Stimulated activated CD4-positive, alpha-beta T cell treated with anti-CD3 and anti-CD28 coated beads, Interleukin-1b, Interleukin-23, amount 100 ng/mL, for 24 hours (primary cell): ENCODE results near the gene CDK6.

Source experiments
- DNase-seq, 4 experiments: peaks; one replicate each; pipeline ENCODE4 v3.0.0-alpha.2; 2020; ENCODE audit warnings: low read depth in 4 of 4, low spot score in 1 of 4

Gene CDK6

GRCh38 chr7:92847305-92847704, 10.9 kb upstream of the CDK6 start:
- no peak for DNase-seq

- DNase-seq: no peak
Measured at GRCh38 chr7:92845736-92846135, 9.4 kb upstream of the CDK6 start.

GRCh38 chr7:92843781-92844180, 7.4 kb upstream of the CDK6 start:
- no peak for DNase-seq

- no peak for DNase-seq
Measured at GRCh38 chr7:92843034-92843760, 6.8 kb upstream of the CDK6 start.

- DNase-seq: no peak
Measured at GRCh38 chr7:92841192-92841591, 4.8 kb upstream of the CDK6 start.

GRCh38 chr7:92840316-92840715, 3.9 kb upstream of the CDK6 start:
- no peak for DNase-seq

- no peak for DNase-seq
Measured at GRCh38 chr7:92839901-92840300, 3.5 kb upstream of the CDK6 start.

GRCh38 chr7:92838934-92839333, 2.6 kb upstream of the CDK6 start:
- DNase-seq: no peak

GRCh38 chr7:92837000-92837749, 802 bp upstream of the CDK6 start:
- no peak for DNase-seq

- peak in 2 of 4 experiments; percentile 25 to 28 for DNase-seq
Measured at GRCh38 chr7:92835851-92836488, 403 bp downstream of the CDK6 start.

GRCh38 chr7:92835261-92835850, 1.0 kb downstream of the CDK6 start:
- peak in 3 of 4 experiments; percentile 16 to 40 (median 25) for DNase-seq

- peak in 1 of 4 experiments; percentile 33 for DNase-seq
Measured at GRCh38 chr7:92834507-92835260, 1.7 kb downstream of the CDK6 start.

- peak in 3 of 4 experiments; percentile 71 to 81 (median 80) for DNase-seq
Measured at GRCh38 chr7:92833766-92834506, 2.4 kb downstream of the CDK6 start.

GRCh38 chr7:92833024-92833765, 3.2 kb downstream of the CDK6 start:
- peak in 3 of 4 experiments; percentile 70 to 81 (median 74) for DNase-seq

- peak in 2 of 4 experiments; percentile 22 to 28 for DNase-seq
Measured at GRCh38 chr7:92832534-92833023, 3.8 kb downstream of the CDK6 start.

GRCh38 chr7:92831716-92832533, 4.4 kb downstream of the CDK6 start:
- no peak for DNase-seq

- no peak for DNase-seq
Measured at GRCh38 chr7:92830532-92831110, 5.8 kb downstream of the CDK6 start.

GRCh38 chr7:92830027-92830426, 6.3 kb downstream of the CDK6 start:
- no peak for DNase-seq
